22Rv1 (cell line): ENCODE results near the gene COX10.
"Not testable (repeated sequence)": the region's sequence is repeated elsewhere in the genome, so short reads cannot be mapped to it uniquely, and the experiment has no call there.

ENCODE experiments used
- H3K27ac ChIP-seq: fragments of 450-650 bp; 2 replicates; pipeline ENCODE4 v1.5.1; 2017
- CTCF ChIP-seq: fragments of 450-650 bp; IDR thresholded peaks from 2 replicates; pipeline ENCODE4 v1.5.1; 2017; ENCODE audit warnings: mild to moderate bottlenecking
- ZFX ChIP-seq: fragments of 450-650 bp; IDR thresholded peaks from 2 replicates; pipeline ENCODE4 v1.6.1; 2017; ENCODE audit warnings: antibody characterized with exemption, borderline replicate concordance

The COX10 gene

DNA sequence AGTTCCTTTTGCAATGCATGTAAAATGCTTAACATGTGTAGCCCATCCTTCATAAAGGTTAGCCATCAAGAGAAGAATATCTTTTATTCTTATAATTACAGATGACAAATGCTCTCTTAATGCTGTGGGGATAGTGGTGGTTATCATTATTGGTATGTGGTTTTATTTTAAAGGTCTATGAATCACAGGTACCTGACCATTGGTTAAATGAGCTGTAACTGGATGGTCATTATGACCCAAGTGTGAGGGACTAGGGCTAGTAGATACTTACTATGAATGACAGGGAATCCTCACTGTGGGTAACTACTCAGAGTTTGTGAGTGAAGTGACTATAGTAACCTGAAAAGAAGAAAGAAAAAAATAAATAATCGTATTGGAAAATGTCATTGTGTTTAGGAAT lies 88.5 kb downstream of the COX10 start:
- H3K27ac ChIP-seq = no peak overlapping the region
- TF ChIP-seq CTCF = no peak
- TF ChIP-seq ZFX = no peak

- no peak overlapping the region for H3K27ac ChIP-seq
- TF ChIP-seq CTCF (no peak), ZFX (no peak)
Measured at GRCh38 chr17:14158707-14159106, 89.4 kb downstream of the COX10 start.

DNA sequence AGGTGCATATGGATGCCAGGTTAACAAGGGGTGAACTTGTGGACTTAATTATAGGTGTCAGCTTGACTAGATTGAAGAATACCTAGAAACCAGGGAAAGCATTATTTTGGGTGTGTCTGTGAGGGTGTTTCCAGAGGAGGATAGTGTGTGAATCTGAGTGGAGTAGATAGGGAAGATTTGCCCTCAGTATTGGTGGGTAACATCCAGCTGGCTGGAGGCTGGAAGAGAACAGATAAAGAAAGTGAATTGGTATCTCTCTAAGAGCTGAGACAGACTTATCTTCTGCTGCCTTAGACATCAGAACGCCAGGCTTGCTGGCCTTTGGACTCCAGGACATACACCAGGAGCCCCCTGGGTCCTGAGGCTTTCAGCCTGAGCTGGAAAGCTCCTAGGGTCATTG lies 92.1 kb downstream of the COX10 start:
- H3K27ac ChIP-seq = no peak overlapping the region
- no peak for TF ChIP-seq ZFX
- TF ChIP-seq CTCF = no peak

GRCh38 chr17:14165616-14166015 lies 96.3 kb downstream of the COX10 start:
- TF ChIP-seq ZFX = no peak
- no peak for TF ChIP-seq CTCF

GRCh38 chr17:14167831-14168230 lies 98.5 kb downstream of the COX10 start:
- not testable (repeated sequence) for H3K27ac ChIP-seq

More at GRCh38 chr17:14165616-14166015, 96.3 kb downstream of the COX10 start:
- no peak overlapping the region for H3K27ac ChIP-seq

DNA sequence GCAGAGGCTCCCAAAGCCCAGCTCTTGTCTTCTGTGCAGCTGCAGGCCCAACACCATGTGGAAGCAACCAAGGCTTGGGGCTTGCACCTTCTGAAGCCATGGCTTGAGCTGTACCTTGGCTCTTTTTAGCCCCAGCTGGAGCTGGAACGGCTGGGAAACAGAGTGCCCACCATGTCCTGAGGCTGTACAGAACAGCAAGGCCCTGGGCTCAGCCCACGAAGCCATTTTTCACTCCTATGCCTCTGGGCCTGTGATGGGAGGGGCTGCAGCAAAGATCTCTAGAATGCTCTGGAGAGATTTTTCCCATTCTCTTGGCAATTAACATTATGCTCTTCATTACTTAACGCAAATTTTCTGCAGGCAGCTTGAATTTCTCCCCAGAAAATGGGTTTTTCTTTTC lies 99.3 kb downstream of the COX10 start:
- no peak overlapping the region for H3K27ac ChIP-seq
- TF ChIP-seq ZFX (no peak), CTCF (no peak)

- H3K27ac ChIP-seq = no peak overlapping the region
- TF ChIP-seq CTCF (no peak), ZFX (no peak)
Measured at GRCh38 chr17:14169287-14169686, 100.0 kb downstream of the COX10 start.

DNA sequence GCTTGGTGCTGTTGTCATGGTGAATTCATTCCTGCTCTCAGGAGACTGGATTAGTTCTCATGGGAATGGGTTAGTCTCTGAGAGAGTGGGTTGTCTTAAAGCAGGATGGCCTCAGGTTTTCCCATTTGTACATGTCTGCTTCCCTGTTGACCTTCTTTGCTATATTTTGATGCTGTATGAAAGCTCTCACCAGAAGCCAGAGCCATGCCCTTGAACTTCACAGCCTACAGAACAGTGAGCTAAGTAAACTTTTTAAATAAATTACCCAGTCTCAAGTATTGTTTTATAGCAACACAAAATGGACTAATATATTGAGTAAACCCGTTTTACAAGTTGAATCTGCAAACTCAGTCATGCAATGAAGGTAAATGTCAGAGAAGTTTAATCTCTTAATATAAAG lies 100.6 kb downstream of the COX10 start:
- H3K27ac ChIP-seq = no peak overlapping the region
- TF ChIP-seq ZFX (no peak), CTCF (no peak)

DNA sequence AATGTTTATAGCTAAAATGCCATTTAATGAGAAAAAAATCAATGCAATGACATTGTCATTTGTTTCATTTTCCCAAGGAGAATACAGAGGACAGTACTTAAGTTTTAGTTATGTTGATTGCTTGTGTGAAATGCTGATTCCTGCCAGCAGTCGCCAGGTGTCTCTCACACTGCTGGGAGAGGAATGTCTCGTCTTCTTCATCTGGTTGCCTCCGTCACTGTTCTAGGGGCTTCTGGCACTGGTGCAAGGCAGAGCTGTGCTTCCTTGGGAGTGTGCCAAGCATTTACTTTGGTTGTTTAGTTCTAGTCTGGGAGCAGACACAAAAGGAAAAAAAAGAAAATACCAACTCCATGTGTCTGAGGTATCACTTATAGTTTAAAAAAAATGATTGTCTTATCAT lies 107.7 kb downstream of the COX10 start:
- H3K27ac ChIP-seq = not testable (repeated sequence)

- not testable (repeated sequence) for H3K27ac ChIP-seq
Measured at GRCh38 chr17:14177801-14178200, 108.5 kb downstream of the COX10 start.

DNA sequence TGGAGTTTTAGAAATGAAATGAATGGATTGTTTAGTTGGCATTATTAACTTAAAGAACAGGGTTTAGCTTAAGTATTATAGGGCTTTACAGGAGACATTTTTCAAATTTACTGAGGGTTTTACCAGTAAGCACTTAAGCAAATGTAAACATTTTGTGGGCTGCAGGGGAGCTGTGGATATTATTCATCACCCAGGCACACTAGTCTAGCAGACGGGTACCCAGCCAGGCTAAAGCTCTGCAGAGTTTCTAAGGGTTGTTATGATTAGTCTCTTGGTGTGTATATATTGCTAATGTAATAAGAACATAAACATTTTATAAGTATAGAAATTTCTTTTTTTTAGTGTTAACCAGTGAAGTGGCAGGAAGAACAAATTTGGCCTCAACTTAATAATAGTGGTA lies 110.6 kb downstream of the COX10 start:
- H3K27ac ChIP-seq = not testable (repeated sequence)

- not testable (repeated sequence) for H3K27ac ChIP-seq
Measured at GRCh38 chr17:14182084-14182483, 112.8 kb downstream of the COX10 start.
